Calu3 (cell line): Measurements from ENCODE around the gene ZKSCAN2. TPM values are rescaled to one million over a fixed set of nuclear protein-coding genes. Genes with fewer than 3 reads are reported as not detected.

Source experiments
- BruUV-seq: library from RNA; stranded (reverse); fragments of 400-500 nt; replicated peaks from 2 replicates; lab custom pipeline; 2021; lab: Mats Ljungman, UMichigan
- CTCF ChIA-PET: fragments of 300-600 bp; sonication (Branson Sonifier 250); formaldehyde crosslinking; loops from one replicate; lab custom pipeline; 2022; ENCODE audit warnings: antibody characterized with exemption; lab: Charles Lee
- DNase-seq: peaks from one replicate; pipeline ENCODE4 v3.0.0; 2022
- H3K27ac Mint-ChIP-seq: one replicate; pipeline ENCODE4 v1.8.0; 2022; ENCODE audit warnings: mixed read lengths; ENCODE audit not compliant: unreplicated experiment
- H3K27me3 Mint-ChIP-seq: one replicate; pipeline ENCODE4 v1.8.0; 2022; ENCODE audit warnings: mixed read lengths; ENCODE audit not compliant: unreplicated experiment
- H3K36me3 Mint-ChIP-seq: one replicate; pipeline ENCODE4 v1.8.0; 2022; ENCODE audit warnings: mild to moderate bottlenecking, moderate library complexity, mixed read lengths; ENCODE audit not compliant: insufficient read depth, unreplicated experiment
- H3K4me1 Mint-ChIP-seq: one replicate; pipeline ENCODE4 v1.8.0; 2022; ENCODE audit warnings: mild to moderate bottlenecking, low read depth, mixed read lengths; ENCODE audit not compliant: unreplicated experiment
- H3K4me3 Mint-ChIP-seq: one replicate; pipeline ENCODE4 v1.8.0; 2022; ENCODE audit warnings: mild to moderate bottlenecking, low read depth, moderate library complexity, mixed read lengths; ENCODE audit not compliant: unreplicated experiment
- H3K9me3 Mint-ChIP-seq: one replicate; pipeline ENCODE4 v1.8.0; 2022; ENCODE audit warnings: low read depth, mixed read lengths; ENCODE audit not compliant: unreplicated experiment
- intact Hi-C: fragments of 100-400 bp; cut with micrococcal nuclease; formaldehyde crosslinking; loops from one replicate; pipeline ENCODE4 v1.10.0; 2022; ENCODE audit not compliant: unreplicated experiment
- total RNA-seq: library from RNA; stranded (reverse); gene quantifications from 2 replicates; pipeline ENCODE4 v1.2.3, GENCODE V29; 2022
- TF ChIP-seq, protein P1 (sequence below): fragments of 200-600 bp; IDR thresholded peaks from one replicate; pipeline ENCODE4 v1.8.0; 2022; ENCODE audit warnings: antibody characterized with exemption; ENCODE audit not compliant: unreplicated experiment

ZKSCAN2 gene
- total RNA-seq, 1 experiment from 2014 or later = 8.7 TPM

DNA sequence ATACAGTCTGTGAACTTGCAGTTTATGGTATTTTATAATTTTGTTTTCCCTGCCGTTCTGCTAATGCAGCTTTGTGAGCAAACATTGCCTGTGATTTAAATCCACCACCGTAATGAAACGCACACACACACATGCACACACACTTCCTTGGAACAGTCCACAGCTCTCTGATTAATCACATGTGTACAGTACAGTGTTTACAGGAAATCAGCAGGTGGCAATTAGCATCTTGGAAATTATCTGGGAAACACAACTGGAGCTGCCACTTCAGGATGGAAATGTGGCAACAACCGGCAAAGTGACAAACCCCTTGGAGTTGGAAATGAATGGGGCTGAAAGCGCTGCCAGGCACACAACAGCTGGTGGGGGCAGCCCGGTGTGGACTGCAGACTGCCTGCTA is 12.9 kb upstream of the ZKSCAN2 start:
- Mint-ChIP-seq H3K4me3 (no peak overlapping the region), H3K27ac (no peak overlapping the region), H3K27me3 (no peaks in the 10 kb centered on the region), H3K9me3 (no peaks in the 10 kb centered on the region), H3K4me1 (no peaks in the 10 kb centered on the region), H3K36me3 (peaks cover 6% of the 10 kb centered on the region)
- CTCF ChIA-PET = interaction anchor here (0.7 to 1.3 kb wide), 2 partner anchors 10 to 144 kb away, joined by 3 read pairs; no protein-coding TSS in a partner anchor
- no peak for DNase-seq
- no TSS peak for BruUV-seq
- TF ChIP-seq, protein P1, sequence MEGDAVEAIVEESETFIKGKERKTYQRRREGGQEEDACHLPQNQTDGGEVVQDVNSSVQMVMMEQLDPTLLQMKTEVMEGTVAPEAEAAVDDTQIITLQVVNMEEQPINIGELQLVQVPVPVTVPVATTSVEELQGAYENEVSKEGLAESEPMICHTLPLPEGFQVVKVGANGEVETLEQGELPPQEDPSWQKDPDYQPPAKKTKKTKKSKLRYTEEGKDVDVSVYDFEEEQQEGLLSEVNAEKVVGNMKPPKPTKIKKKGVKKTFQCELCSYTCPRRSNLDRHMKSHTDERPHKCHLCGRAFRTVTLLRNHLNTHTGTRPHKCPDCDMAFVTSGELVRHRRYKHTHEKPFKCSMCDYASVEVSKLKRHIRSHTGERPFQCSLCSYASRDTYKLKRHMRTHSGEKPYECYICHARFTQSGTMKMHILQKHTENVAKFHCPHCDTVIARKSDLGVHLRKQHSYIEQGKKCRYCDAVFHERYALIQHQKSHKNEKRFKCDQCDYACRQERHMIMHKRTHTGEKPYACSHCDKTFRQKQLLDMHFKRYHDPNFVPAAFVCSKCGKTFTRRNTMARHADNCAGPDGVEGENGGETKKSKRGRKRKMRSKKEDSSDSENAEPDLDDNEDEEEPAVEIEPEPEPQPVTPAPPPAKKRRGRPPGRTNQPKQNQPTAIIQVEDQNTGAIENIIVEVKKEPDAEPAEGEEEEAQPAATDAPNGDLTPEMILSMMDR = no peak
- intact Hi-C loops = no loop called here

DNA sequence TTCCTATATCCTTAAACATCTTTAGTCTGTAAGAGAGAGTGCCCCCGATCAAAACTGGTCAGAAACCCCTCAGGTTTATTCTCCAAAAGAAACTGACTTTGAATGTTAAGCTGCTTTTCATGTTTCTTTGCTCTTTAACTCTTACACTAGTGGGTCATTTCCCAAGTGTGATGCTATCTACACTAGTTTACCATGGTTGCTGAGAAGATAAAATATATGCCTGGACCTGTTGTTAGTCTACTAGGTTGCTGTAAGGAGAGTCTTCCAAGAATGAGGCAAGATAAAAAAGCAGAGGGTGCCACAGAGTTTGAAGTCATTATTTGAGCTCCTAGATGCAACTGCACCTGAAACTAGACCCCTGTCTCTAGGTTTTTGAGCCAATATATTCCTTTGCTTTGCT is 12.2 kb upstream of the ZKSCAN2 start:
- no peak for DNase-seq

DNA sequence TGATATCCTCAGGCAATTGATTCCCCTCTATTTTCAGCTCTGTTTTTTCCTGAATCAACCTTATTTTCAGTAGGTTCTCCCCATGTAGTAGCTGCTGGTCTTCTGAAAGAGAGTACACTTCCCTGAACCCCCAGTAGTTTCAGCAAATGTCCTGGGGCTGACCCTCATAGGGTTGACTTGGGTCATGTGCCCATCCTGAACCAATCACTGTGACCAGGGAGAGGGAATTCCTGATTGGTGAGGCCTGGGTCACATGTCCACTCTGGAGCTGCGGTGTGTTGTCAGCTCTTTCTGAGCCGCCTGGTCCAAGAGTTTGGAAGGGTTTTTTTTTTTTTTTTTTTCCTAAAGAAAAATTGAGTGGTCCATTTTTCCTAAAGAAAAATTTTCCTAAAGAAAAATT is 8.3 kb upstream of the ZKSCAN2 start:
- H3K4me3 Mint-ChIP-seq = no peak overlapping the region
- no TSS peak for BruUV-seq
- intact Hi-C loops = no loop called here
- H3K4me1 Mint-ChIP-seq = peaks cover 10% of the 10 kb centered on the region
- CTCF ChIA-PET = no interaction called here
- no peak for DNase-seq
- TF ChIP-seq, protein P1 = no peak
- no peaks in the 10 kb centered on the region for H3K27me3 Mint-ChIP-seq
- no peaks in the 10 kb centered on the region for H3K9me3 Mint-ChIP-seq
- H3K27ac Mint-ChIP-seq = no peak overlapping the region
- H3K36me3 Mint-ChIP-seq = peaks cover 24% of the 10 kb centered on the region

More for the DNA sequence above, 12.2 kb upstream of the ZKSCAN2 start:
- no peak overlapping the region for H3K27ac Mint-ChIP-seq
- H3K4me1 Mint-ChIP-seq = no peaks in the 10 kb centered on the region
- TF ChIP-seq, protein P1 = no peak
- CTCF ChIA-PET = interaction anchor here (1.3 kb wide), 1 partner anchor 9 kb away, joined by 3 read pairs; no protein-coding TSS in a partner anchor
- no peaks in the 10 kb centered on the region for H3K27me3 Mint-ChIP-seq
- intact Hi-C loops = no loop called here
- H3K9me3 Mint-ChIP-seq = no peaks in the 10 kb centered on the region
- peaks cover 6% of the 10 kb centered on the region for H3K36me3 Mint-ChIP-seq
- BruUV-seq = no TSS peak
- no peak overlapping the region for H3K4me3 Mint-ChIP-seq

DNA sequence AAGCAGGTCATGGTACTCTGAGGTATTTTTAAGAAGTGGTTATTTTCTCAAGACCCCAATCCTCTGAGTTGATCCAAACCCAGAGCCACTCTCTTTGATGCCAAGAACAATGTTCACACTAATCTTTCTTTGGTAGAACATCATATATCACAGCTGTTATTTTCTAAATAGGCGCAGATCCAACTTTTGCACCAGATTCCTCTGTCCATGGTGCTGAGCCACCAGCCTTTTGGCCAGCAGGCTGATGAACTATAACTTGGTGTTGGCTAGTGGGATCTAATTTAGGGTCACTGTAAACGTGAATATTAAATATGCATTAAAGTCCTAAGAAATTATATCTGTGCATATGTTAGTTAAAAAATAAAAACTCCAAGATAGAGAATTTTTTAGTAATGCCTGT is 7.0 kb upstream of the ZKSCAN2 start:
- intact Hi-C loops = no loop called here

More for the DNA sequence above, 7.0 kb upstream of the ZKSCAN2 start:
- DNase-seq = no peak
- CTCF ChIA-PET = interaction anchor here (0.6 kb wide), 1 partner anchor 12 kb away, joined by 3 read pairs; no protein-coding TSS in a partner anchor
- Mint-ChIP-seq H3K4me1 (peaks cover 19% of the 10 kb centered on the region), H3K36me3 (peaks cover 28% of the 10 kb centered on the region), H3K27me3 (no peaks in the 10 kb centered on the region), H3K4me3 (no peak overlapping the region), H3K27ac (no peak overlapping the region), H3K9me3 (no peaks in the 10 kb centered on the region)
- TF ChIP-seq, protein P1 = no peak
- no TSS peak for BruUV-seq
